Activated T-cell treated with anti-CD3 and anti-CD28 coated beads, Interleukin-2, amount 50 U/mL, for 4 hours (primary cell): ENCODE data around the gene GPR62. TPM values are rescaled to one million over a fixed set of nuclear protein-coding genes. Genes with fewer than 3 reads are reported as not detected.
"Not testable (repeated sequence)": the region's sequence is repeated elsewhere in the genome, so short reads cannot be mapped to it uniquely, and the experiment has no call there.

Experiments
- ATAC-seq, 2 donors: fragments of 200-7000 bp; cut with Tn5 transposase; one replicate each; pipeline ENCODE4 v1.10.0; 2021
- DNase-seq: peaks from one replicate; pipeline ENCODE4 v3.0.0-alpha.2; 2020
- H3K27me3 Mint-ChIP-seq: one replicate; pipeline ENCODE4 v1.8.0; 2021; ENCODE audit warnings: low read depth, mixed read lengths
- H3K36me3 Mint-ChIP-seq: one replicate; pipeline ENCODE4 v1.8.0; 2022; ENCODE audit warnings: mixed read lengths; ENCODE audit not compliant: insufficient read depth
- H3K4me1 Mint-ChIP-seq: one replicate; pipeline ENCODE4 v1.8.0; 2021; ENCODE audit warnings: low read depth, mixed read lengths
- H3K4me3 Mint-ChIP-seq: one replicate; pipeline ENCODE4 v1.8.0; 2021; ENCODE audit warnings: mild to moderate bottlenecking, moderate library complexity, mixed read lengths
- H3K9me3 Mint-ChIP-seq: one replicate; pipeline ENCODE4 v1.8.0; 2021; ENCODE audit warnings: mixed read lengths
- total RNA-seq, 3 donors: library from RNA; stranded (reverse); gene quantifications; one replicate each; pipeline ENCODE4 v1.2.1, GENCODE V29; 2021

The GPR62 gene
- total RNA-seq = not detected

GRCh38 chr3:51955175-51955892 is at the start of gene GPR62:
TSS of gene GPR62 (plus strand) at chr3:51955381. CDS start at chr3:51955653, 272 bp downstream.
- no peak for ATAC-seq
- DNase-seq = no peak
- peaks cover 2% of the 10 kb centered on the region for H3K36me3 Mint-ChIP-seq
- no peaks in the 10 kb centered on the region for H3K9me3 Mint-ChIP-seq
- H3K4me1 Mint-ChIP-seq = peaks cover 4% of the 10 kb centered on the region
- H3K4me3 Mint-ChIP-seq = peak within 1 kb of the TSS; percentile 35
- H3K27me3 Mint-ChIP-seq = peaks cover 25% of the 10 kb centered on the region

- DNase-seq = no peak
- peaks cover 3% of the 10 kb centered on the region for H3K36me3 Mint-ChIP-seq
- no peaks in the 10 kb centered on the region for H3K4me1 Mint-ChIP-seq
- peaks cover 15% of the 10 kb centered on the region for H3K9me3 Mint-ChIP-seq
- H3K27me3 Mint-ChIP-seq = peaks cover 37% of the 10 kb centered on the region
- H3K4me3 Mint-ChIP-seq = no peak overlapping the region
- ATAC-seq = no peak
These were observed 47.2 kb upstream of the GPR62 start for GRCh38 chr3:51908026-51908425.

- Mint-ChIP-seq H3K27me3 (peaks cover 3% of the 10 kb centered on the region), H3K4me1 (no peaks in the 10 kb centered on the region), H3K36me3 (no peaks in the 10 kb centered on the region), H3K4me3 (no peak overlapping the region), H3K9me3 (no peaks in the 10 kb centered on the region)
- ATAC-seq (no peak), DNase-seq (no peak)
These were observed 38.8 kb upstream of the GPR62 start for GRCh38 chr3:51916418-51916817.

- Mint-ChIP-seq H3K4me3 (no peak overlapping the region), H3K4me1 (no peaks in the 10 kb centered on the region), H3K27me3 (peaks cover 6% of the 10 kb centered on the region), H3K36me3 (no peaks in the 10 kb centered on the region), H3K9me3 (no peaks in the 10 kb centered on the region)
- ATAC-seq (no peak), DNase-seq (no peak)
These were observed 34.1 kb upstream of the GPR62 start for GRCh38 chr3:51921081-51921578.

GRCh38 chr3:51927061-51927977 is 27.9 kb upstream of the GPR62 start:
- DNase-seq (no peak), ATAC-seq (no peak)
- peaks cover 8% of the 10 kb centered on the region for H3K36me3 Mint-ChIP-seq
- H3K4me3 Mint-ChIP-seq = no peak overlapping the region
- no peaks in the 10 kb centered on the region for H3K27me3 Mint-ChIP-seq
- no peaks in the 10 kb centered on the region for H3K9me3 Mint-ChIP-seq
- H3K4me1 Mint-ChIP-seq = no peaks in the 10 kb centered on the region

GRCh38 chr3:51928438-51928837 is 26.7 kb upstream of the GPR62 start:
- no peak for ATAC-seq
- Mint-ChIP-seq H3K4me3 (no peak overlapping the region), H3K27me3 (no peaks in the 10 kb centered on the region), H3K9me3 (no peaks in the 10 kb centered on the region), H3K4me1 (no peaks in the 10 kb centered on the region), H3K36me3 (peaks cover 13% of the 10 kb centered on the region)
- no peak for DNase-seq

GRCh38 chr3:51928981-51929380 is 26.2 kb upstream of the GPR62 start:
- ATAC-seq, H3K9me3 Mint-ChIP-seq, DNase-seq, H3K4me1 Mint-ChIP-seq, H3K4me3 Mint-ChIP-seq, H3K27me3 Mint-ChIP-seq: not testable (repeated sequence)
- peaks cover 15% of the 10 kb centered on the region for H3K36me3 Mint-ChIP-seq

- ATAC-seq (no peak), DNase-seq (no peak)
- Mint-ChIP-seq H3K4me1 (no peaks in the 10 kb centered on the region), H3K27me3 (no peaks in the 10 kb centered on the region), H3K9me3 (no peaks in the 10 kb centered on the region), H3K36me3 (peaks cover 18% of the 10 kb centered on the region), H3K4me3 (no peak overlapping the region)
These were observed 25.7 kb upstream of the GPR62 start for GRCh38 chr3:51929420-51930003.

GRCh38 chr3:51930439-51930838 is 24.7 kb upstream of the GPR62 start:
- ATAC-seq = no peak

GRCh38 chr3:51931756-51932155 is 23.4 kb upstream of the GPR62 start:
- H3K4me1 Mint-ChIP-seq = no peaks in the 10 kb centered on the region
- H3K9me3 Mint-ChIP-seq = no peaks in the 10 kb centered on the region
- H3K36me3 Mint-ChIP-seq = peaks cover 28% of the 10 kb centered on the region
- H3K4me3 Mint-ChIP-seq = no peak overlapping the region
- ATAC-seq (no peak), DNase-seq (no peak)
- no peaks in the 10 kb centered on the region for H3K27me3 Mint-ChIP-seq

More at GRCh38 chr3:51930439-51930838, 24.7 kb upstream of the GPR62 start:
- DNase-seq = no peak
- Mint-ChIP-seq H3K9me3 (no peaks in the 10 kb centered on the region), H3K36me3 (peaks cover 18% of the 10 kb centered on the region), H3K27me3 (no peaks in the 10 kb centered on the region), H3K4me1 (no peaks in the 10 kb centered on the region), H3K4me3 (no peak overlapping the region)

GRCh38 chr3:51932471-51933370 is 22.5 kb upstream of the GPR62 start:
- ATAC-seq = no peak
- Mint-ChIP-seq H3K9me3 (no peaks in the 10 kb centered on the region), H3K27me3 (no peaks in the 10 kb centered on the region), H3K4me3 (no peak overlapping the region), H3K36me3 (peaks cover 36% of the 10 kb centered on the region), H3K4me1 (no peaks in the 10 kb centered on the region)
- no peak for DNase-seq

GRCh38 chr3:51933471-51934138 is 21.6 kb upstream of the GPR62 start:
- Mint-ChIP-seq H3K4me1 (no peaks in the 10 kb centered on the region), H3K4me3 (no peak overlapping the region), H3K27me3 (no peaks in the 10 kb centered on the region), H3K9me3 (no peaks in the 10 kb centered on the region), H3K36me3 (peaks cover 44% of the 10 kb centered on the region)
- ATAC-seq (no peak), DNase-seq (no peak)

- Mint-ChIP-seq H3K9me3 (no peaks in the 10 kb centered on the region), H3K4me1 (peaks cover 3% of the 10 kb centered on the region), H3K4me3 (no peak overlapping the region), H3K27me3 (no peaks in the 10 kb centered on the region), H3K36me3 (peaks cover 48% of the 10 kb centered on the region)
- DNase-seq (no peak), ATAC-seq (no peak)
These were observed 20.9 kb upstream of the GPR62 start for GRCh38 chr3:51934139-51934850.
